ENCODE data around the gene STKLD1.
"Not testable (repeated sequence)": the region's sequence is repeated elsewhere in the genome, so short reads cannot be mapped to it uniquely, and the experiment has no call there.

Gene STKLD1

GRCh38 chr9:133443248-133443647 is 67.1 kb downstream of the STKLD1 start:
- no peaks in the 10 kb centered on the region for H3K36me3 ChIP-seq
- no peaks in the 10 kb centered on the region for H3K9me3 ChIP-seq
- TF ChIP-seq, protein P1, sequence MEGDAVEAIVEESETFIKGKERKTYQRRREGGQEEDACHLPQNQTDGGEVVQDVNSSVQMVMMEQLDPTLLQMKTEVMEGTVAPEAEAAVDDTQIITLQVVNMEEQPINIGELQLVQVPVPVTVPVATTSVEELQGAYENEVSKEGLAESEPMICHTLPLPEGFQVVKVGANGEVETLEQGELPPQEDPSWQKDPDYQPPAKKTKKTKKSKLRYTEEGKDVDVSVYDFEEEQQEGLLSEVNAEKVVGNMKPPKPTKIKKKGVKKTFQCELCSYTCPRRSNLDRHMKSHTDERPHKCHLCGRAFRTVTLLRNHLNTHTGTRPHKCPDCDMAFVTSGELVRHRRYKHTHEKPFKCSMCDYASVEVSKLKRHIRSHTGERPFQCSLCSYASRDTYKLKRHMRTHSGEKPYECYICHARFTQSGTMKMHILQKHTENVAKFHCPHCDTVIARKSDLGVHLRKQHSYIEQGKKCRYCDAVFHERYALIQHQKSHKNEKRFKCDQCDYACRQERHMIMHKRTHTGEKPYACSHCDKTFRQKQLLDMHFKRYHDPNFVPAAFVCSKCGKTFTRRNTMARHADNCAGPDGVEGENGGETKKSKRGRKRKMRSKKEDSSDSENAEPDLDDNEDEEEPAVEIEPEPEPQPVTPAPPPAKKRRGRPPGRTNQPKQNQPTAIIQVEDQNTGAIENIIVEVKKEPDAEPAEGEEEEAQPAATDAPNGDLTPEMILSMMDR (IDR thresholded peaks at IDR 0.05): no peak
- H3K4me3 ChIP-seq (ENCODE audit: low read depth in 1 of 2, low read length in 1 of 2): no peak overlapping the region
- no peaks in the 10 kb centered on the region for H3K4me1 ChIP-seq (ENCODE audit: control insufficient read depth in 1 of 2, insufficient read depth in 1 of 2, low read depth in 1 of 2, low read length in 1 of 2)
- no peaks in the 10 kb centered on the region for H3K27me3 ChIP-seq
- no peak overlapping the region for H3K27ac ChIP-seq

- no peaks in the 10 kb centered on the region for H3K4me1 ChIP-seq (ENCODE audit: control insufficient read depth in 1 of 2, insufficient read depth in 1 of 2, low read depth in 1 of 2, low read length in 1 of 2)
- H3K27me3 ChIP-seq: no peaks in the 10 kb centered on the region
- no peaks in the 10 kb centered on the region for H3K9me3 ChIP-seq
- H3K36me3 ChIP-seq: no peaks in the 10 kb centered on the region
- H3K27ac ChIP-seq: no peak overlapping the region
- H3K4me3 ChIP-seq (ENCODE audit: low read depth in 1 of 2, low read length in 1 of 2): no peak overlapping the region
- TF ChIP-seq, protein P1 (IDR thresholded peaks at IDR 0.05): no peak
Observed at GRCh38 chr9:133443982-133444381, 67.8 kb downstream of the STKLD1 start.

DNA sequence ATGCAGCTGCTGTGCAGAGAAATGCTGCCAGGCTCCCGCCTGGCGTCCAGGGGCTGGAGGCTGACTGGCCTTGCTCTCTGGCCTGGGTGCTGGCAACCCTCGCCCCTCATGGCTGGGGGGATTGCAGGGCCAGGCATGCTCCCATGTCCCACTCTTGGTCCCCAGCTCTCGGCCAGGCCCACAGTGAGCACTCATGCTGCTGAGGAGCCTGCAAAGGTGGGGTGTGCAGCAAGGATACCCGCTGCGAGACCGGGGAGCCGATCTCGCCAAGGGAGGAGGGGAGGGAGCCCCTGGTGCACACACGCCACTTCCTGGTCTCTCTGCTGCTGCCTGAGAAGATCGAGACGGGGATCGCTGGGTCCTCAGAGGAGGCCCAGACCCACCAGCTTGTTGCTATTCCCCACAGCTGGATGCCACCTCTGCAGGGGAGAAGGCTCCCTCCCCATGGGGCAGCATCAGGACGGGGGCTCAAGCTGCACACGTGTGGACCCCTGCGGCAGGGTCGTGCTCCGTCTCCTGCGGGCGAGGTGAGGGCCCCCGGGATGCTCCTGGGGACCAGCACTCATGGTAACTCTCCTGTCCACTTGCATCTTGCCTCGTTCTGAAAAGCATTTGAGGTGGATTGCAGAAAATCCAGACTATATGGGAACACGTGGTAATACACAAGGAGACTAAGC is 69.3 kb downstream of the STKLD1 start:
- Histone ChIP-seq H3K27ac (no peak overlapping the region), H3K27me3 (no peaks in the 10 kb centered on the region), H3K36me3 (no peaks in the 10 kb centered on the region), H3K9me3 (no peaks in the 10 kb centered on the region), H3K4me3 (ENCODE audit: low read depth in 1 of 2, low read length in 1 of 2) (no peak overlapping the region), H3K4me1 (ENCODE audit: control insufficient read depth in 1 of 2, insufficient read depth in 1 of 2, low read depth in 1 of 2, low read length in 1 of 2) (no peaks in the 10 kb centered on the region)
- TF ChIP-seq, protein P1 (IDR thresholded peaks at IDR 0.05): no peak

DNA sequence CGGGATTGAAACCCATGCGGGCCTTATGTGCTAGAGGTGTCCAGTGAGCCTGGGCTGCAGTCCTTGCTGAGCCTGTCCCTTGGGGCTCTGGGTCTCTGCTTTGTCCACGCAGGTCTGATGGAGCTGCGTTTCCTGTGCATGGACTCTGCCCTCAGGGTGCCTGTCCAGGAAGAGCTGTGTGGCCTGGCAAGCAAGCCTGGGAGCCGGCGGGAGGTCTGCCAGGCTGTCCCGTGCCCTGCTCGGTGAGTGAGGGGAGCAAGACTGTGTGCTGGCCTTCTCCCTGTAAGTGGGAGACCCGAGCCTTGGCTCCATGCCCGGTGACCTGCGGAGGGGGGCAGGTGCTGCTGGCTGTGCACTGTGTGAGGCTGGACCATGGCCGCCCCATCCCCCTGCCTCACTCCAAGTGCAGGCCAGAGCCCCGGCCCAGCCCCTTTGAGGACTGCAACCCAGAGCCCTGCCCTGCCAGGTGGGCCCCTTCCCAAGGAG is 72.4 kb downstream of the STKLD1 start:
- Histone ChIP-seq H3K4me3 (ENCODE audit: low read depth in 1 of 2, low read length in 1 of 2) (no peak overlapping the region), H3K36me3 (no peaks in the 10 kb centered on the region), H3K9me3 (no peaks in the 10 kb centered on the region), H3K27me3 (no peaks in the 10 kb centered on the region), H3K27ac (no peak overlapping the region), H3K4me1 (ENCODE audit: control insufficient read depth in 1 of 2, insufficient read depth in 1 of 2, low read depth in 1 of 2, low read length in 1 of 2) (no peaks in the 10 kb centered on the region)
- TF ChIP-seq, protein P1 (IDR thresholded peaks at IDR 0.05): no peak

GRCh38 chr9:133449760-133450159 is 73.6 kb downstream of the STKLD1 start:
- Histone ChIP-seq H3K27me3 (no peaks in the 10 kb centered on the region), H3K27ac (no peak overlapping the region), H3K4me3 (ENCODE audit: low read depth in 1 of 2, low read length in 1 of 2) (no peak overlapping the region), H3K4me1 (ENCODE audit: control insufficient read depth in 1 of 2, insufficient read depth in 1 of 2, low read depth in 1 of 2, low read length in 1 of 2) (no peaks in the 10 kb centered on the region), H3K36me3 (no peaks in the 10 kb centered on the region), H3K9me3 (no peaks in the 10 kb centered on the region)
- TF ChIP-seq, protein P1 (IDR thresholded peaks at IDR 0.05): no peak

DNA sequence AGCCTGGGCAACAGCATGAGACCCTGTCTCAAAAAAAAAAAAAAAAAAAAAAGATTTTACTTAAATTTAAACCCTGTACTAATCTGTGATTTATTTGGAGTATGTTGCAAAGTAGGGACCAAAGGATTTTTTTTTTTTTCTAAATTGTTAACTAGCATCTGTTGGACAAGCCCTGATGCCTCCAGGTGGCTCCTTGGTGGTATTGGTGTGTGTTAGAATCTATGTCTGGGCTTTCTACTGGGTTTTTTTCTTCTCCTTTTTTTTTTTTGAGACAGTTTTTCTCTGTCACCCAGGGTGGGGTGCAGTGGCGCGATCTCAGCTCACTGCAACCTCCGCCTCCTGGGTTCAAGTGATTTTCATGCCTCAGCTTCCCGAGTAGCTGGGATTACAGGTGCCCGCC is 75.7 kb downstream of the STKLD1 start:
- H3K36me3 ChIP-seq; H3K27ac ChIP-seq; H3K4me3 ChIP-seq (ENCODE audit: low read depth in 1 of 2, low read length in 1 of 2); H3K27me3 ChIP-seq; H3K4me1 ChIP-seq (ENCODE audit: control insufficient read depth in 1 of 2, insufficient read depth in 1 of 2, low read depth in 1 of 2, low read length in 1 of 2); H3K9me3 ChIP-seq: not testable (repeated sequence)

All from neutrophil (primary cell).